ENCODE measurements around the gene PPP1R9B. TPM values are rescaled to one million over a fixed set of nuclear protein-coding genes. Genes with fewer than 3 reads are reported as not detected.

The PPP1R9B gene
- total RNA-seq, 1 experiment from 2014 or later, result 112 TPM

DNA sequence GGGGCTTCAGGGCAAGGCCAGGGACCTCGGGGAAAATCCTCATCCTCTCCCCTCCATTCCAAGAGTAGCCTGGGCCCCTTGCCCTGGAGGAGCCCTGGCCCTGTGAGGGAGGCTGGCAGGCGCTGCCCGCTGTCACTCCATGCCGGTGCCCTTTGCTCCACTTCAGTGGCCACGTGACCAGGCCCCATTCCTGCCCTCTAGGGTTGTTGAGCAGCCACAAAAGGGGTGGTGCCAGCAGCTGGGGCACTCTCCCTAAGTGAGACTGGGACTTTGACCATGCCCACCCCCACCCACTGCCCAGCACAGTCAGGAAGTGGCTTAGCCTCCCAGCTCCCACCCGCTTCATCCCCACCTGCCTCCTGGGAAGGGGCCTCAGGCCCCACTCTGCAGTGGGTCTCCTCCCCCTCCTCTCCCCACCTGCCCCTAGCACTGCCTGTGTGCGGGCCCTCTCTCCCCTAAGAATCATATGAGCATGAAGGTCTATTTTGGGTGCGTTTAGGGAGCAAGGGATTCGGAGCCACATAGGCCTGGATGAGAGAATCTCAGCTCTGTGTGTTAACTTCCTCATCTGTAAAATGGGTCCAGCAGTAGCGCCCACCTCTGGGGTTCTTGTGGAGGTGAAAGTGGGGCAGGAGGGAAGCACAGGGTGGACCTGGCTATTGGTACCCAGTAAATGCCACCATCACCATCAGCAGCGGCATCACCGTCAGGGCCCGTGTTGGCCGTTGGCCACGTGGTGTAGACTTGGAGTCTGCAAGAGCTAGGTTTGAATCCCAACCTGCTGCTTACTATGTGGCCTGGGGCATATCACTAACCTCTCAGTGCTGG lies 48.1 kb downstream of the PPP1R9B start:
- ChIA-PET POLR2A (no interaction called here), CTCF (interaction anchor here (3.3 kb wide), 1 partner anchor 9 kb away, joined by 15 read pairs; no protein-coding TSS in a partner anchor), RAD21 (ENCODE audit: low non-redundant PET in 1 of 2, low total read pairs in 2 of 2, uncharacterized antibody in 2 of 2, unreplicated experiment in 2 of 2) (no interaction called here)
- H3K9me2 ChIP-seq (ENCODE audit: insufficient read depth), result no peaks in the 10 kb centered on the region
- intact Hi-C loops (cut with micrococcal nuclease), result no loop called here
- H4K20me1 ChIP-seq (ENCODE audit: insufficient read depth), result no peaks in the 10 kb centered on the region
- peaks cover 32 to 33% of the 10 kb centered on the region in 2 experiments for H3K4me1 ChIP-seq (ENCODE audit: control insufficient read depth in 1 of 2, insufficient read depth in 2 of 2, low read length in 2 of 2)
- no peaks in the 10 kb centered on the region for H3K27me3 ChIP-seq (ENCODE audit: insufficient read depth, low read length)
- DNase-seq (ENCODE audit: low read depth, low spot score) (no peak), ATAC-seq (peak; percentile 69)
- H3K9ac ChIP-seq (ENCODE audit: low read length), result peak overlapping the region; percentile 22; the same call in 1 of the 2 replicates
- no peaks in the 10 kb centered on the region for H3K9me3 ChIP-seq (ENCODE audit: control insufficient read depth in 1 of 2, insufficient read depth in 1 of 2, low read depth in 1 of 2, low read length in 2 of 2)
- H3K4me2 ChIP-seq (ENCODE audit: low read length), result peak overlapping the region; percentile 42
- TF ChIP-seq, protein P1, sequence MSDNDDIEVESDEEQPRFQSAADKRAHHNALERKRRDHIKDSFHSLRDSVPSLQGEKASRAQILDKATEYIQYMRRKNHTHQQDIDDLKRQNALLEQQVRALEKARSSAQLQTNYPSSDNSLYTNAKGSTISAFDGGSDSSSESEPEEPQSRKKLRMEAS (IDR thresholded peaks at IDR 0.05), result no peak
- TF ChIP-seq RAD21 (IDR thresholded peaks at IDR 0.05; ENCODE audit: low read depth), result no peak
- TF ChIP-seq ELF1 (IDR thresholded peaks at IDR 0.05; ENCODE audit: borderline replicate concordance, low read depth), result no peak
- TF ChIP-seq EGR1 (IDR thresholded peaks at IDR 0.05; ENCODE audit: low read depth), result no peak
- no peak for TF ChIP-seq POLR2A (IDR thresholded peaks at IDR 0.05; ENCODE audit: borderline replicate concordance, extremely low read depth, insufficient read depth, insufficient read length)
- TF ChIP-seq EZH2phosphoT487 (IDR thresholded peaks at IDR 0.05; ENCODE audit: borderline replicate concordance), result no peak
- TF ChIP-seq, protein P2, sequence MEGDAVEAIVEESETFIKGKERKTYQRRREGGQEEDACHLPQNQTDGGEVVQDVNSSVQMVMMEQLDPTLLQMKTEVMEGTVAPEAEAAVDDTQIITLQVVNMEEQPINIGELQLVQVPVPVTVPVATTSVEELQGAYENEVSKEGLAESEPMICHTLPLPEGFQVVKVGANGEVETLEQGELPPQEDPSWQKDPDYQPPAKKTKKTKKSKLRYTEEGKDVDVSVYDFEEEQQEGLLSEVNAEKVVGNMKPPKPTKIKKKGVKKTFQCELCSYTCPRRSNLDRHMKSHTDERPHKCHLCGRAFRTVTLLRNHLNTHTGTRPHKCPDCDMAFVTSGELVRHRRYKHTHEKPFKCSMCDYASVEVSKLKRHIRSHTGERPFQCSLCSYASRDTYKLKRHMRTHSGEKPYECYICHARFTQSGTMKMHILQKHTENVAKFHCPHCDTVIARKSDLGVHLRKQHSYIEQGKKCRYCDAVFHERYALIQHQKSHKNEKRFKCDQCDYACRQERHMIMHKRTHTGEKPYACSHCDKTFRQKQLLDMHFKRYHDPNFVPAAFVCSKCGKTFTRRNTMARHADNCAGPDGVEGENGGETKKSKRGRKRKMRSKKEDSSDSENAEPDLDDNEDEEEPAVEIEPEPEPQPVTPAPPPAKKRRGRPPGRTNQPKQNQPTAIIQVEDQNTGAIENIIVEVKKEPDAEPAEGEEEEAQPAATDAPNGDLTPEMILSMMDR (IDR thresholded peaks at IDR 0.05 in 2 of 3, conservative IDR thresholded peaks at IDR 0.05 in 1 of 3; ENCODE audit: borderline replicate concordance in 1 of 3, insufficient read depth in 1 of 3, low read depth in 2 of 3, low read length in 2 of 3), result no peak
- TF ChIP-seq, protein P3, sequence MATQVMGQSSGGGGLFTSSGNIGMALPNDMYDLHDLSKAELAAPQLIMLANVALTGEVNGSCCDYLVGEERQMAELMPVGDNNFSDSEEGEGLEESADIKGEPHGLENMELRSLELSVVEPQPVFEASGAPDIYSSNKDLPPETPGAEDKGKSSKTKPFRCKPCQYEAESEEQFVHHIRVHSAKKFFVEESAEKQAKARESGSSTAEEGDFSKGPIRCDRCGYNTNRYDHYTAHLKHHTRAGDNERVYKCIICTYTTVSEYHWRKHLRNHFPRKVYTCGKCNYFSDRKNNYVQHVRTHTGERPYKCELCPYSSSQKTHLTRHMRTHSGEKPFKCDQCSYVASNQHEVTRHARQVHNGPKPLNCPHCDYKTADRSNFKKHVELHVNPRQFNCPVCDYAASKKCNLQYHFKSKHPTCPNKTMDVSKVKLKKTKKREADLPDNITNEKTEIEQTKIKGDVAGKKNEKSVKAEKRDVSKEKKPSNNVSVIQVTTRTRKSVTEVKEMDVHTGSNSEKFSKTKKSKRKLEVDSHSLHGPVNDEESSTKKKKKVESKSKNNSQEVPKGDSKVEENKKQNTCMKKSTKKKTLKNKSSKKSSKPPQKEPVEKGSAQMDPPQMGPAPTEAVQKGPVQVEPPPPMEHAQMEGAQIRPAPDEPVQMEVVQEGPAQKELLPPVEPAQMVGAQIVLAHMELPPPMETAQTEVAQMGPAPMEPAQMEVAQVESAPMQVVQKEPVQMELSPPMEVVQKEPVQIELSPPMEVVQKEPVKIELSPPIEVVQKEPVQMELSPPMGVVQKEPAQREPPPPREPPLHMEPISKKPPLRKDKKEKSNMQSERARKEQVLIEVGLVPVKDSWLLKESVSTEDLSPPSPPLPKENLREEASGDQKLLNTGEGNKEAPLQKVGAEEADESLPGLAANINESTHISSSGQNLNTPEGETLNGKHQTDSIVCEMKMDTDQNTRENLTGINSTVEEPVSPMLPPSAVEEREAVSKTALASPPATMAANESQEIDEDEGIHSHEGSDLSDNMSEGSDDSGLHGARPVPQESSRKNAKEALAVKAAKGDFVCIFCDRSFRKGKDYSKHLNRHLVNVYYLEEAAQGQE (IDR thresholded peaks at IDR 0.05; ENCODE audit: low read depth), result no peak
- TF ChIP-seq SP1 (IDR thresholded peaks at IDR 0.05; ENCODE audit: low read depth), result no peak
- no peak for TF ChIP-seq ZFX (IDR thresholded peaks at IDR 0.05)
- no peak for TF ChIP-seq FOSL1 (IDR thresholded peaks at IDR 0.05; ENCODE audit: low read depth)
- no TSS peak for BruUV-seq (replicated peaks)
- H3K36me3 ChIP-seq (ENCODE audit: control insufficient read depth in 1 of 2, insufficient read depth in 2 of 2, low read length in 2 of 2), result peaks cover 0 to 7% of the 10 kb centered on the region in 2 experiments; a peak in 2 of 4 replicates
- H3K27ac ChIP-seq (ENCODE audit: low read depth, low read length), result peak overlapping the region; percentile 47; the same call in 1 of the 2 replicates
- H3K4me3 ChIP-seq (replicated peaks in 1 of 2; ENCODE audit: low read depth in 1 of 2, low read length in 2 of 2), result no peak overlapping the region
- no peaks in the 10 kb centered on the region for H3K79me2 ChIP-seq (ENCODE audit: insufficient read depth, low read length)
- H2AFZ ChIP-seq (ENCODE audit: low read depth, low read length, poor library complexity, severe bottlenecking), result no peak overlapping the region

Data from HCT116 (cell line).